Endothelial cell (in vitro differentiated cells): ENCODE results near the gene UBA1. TPM values are rescaled to one million over a fixed set of nuclear protein-coding genes. Genes with fewer than 3 reads are reported as not detected.

Experiments used
- DNase-seq: peaks from one replicate; pipeline ENCODE4 v3.0.0; 2021; ENCODE audit warnings: low spot score
- H3K27ac Mint-ChIP-seq: one replicate; pipeline ENCODE4 v1.8.0; 2021; ENCODE audit warnings: mixed read lengths, inconsistent platforms; ENCODE audit not compliant: unreplicated experiment
- H3K27me3 Mint-ChIP-seq: one replicate; pipeline ENCODE4 v1.8.0; 2021; ENCODE audit warnings: mild to moderate bottlenecking, moderate library complexity, mixed read lengths, inconsistent platforms; ENCODE audit not compliant: unreplicated experiment
- H3K36me3 Mint-ChIP-seq: one replicate; pipeline ENCODE4 v1.8.0; 2021; ENCODE audit warnings: mild to moderate bottlenecking, low read depth, mixed read lengths, inconsistent platforms; ENCODE audit not compliant: unreplicated experiment
- H3K4me1 Mint-ChIP-seq: one replicate; pipeline ENCODE4 v1.8.0; 2021; ENCODE audit warnings: mild to moderate bottlenecking, mixed read lengths, inconsistent platforms; ENCODE audit not compliant: unreplicated experiment
- H3K4me3 Mint-ChIP-seq: one replicate; pipeline ENCODE4 v1.8.0; 2021; ENCODE audit warnings: mild to moderate bottlenecking, mixed read lengths, inconsistent platforms; ENCODE audit not compliant: unreplicated experiment
- H3K9me3 Mint-ChIP-seq: one replicate; pipeline ENCODE4 v1.8.0; 2021; ENCODE audit warnings: mixed read lengths, inconsistent platforms; ENCODE audit not compliant: unreplicated experiment
- total RNA-seq: library from RNA; stranded (reverse); fragmentation: NEBNext Ultra II Directional; extraction: Animal tissue kit (Norgen Biotek cat#: 25700); gene quantifications from one replicate; pipeline ENCODE4 v1.2.1, GENCODE V29; 2021; ENCODE audit not compliant: unreplicated experiment
- TF ChIP-seq, protein P1 (sequence below): fragments of 200-600 bp; sonication (generic); IDR thresholded peaks from one replicate; pipeline ENCODE4 v1.5.0; 2021; ENCODE audit warnings: antibody characterized with exemption; ENCODE audit not compliant: unreplicated experiment

UBA1 gene
- total RNA-seq, 1 donor from 2014 or later: 246 TPM

DNA sequence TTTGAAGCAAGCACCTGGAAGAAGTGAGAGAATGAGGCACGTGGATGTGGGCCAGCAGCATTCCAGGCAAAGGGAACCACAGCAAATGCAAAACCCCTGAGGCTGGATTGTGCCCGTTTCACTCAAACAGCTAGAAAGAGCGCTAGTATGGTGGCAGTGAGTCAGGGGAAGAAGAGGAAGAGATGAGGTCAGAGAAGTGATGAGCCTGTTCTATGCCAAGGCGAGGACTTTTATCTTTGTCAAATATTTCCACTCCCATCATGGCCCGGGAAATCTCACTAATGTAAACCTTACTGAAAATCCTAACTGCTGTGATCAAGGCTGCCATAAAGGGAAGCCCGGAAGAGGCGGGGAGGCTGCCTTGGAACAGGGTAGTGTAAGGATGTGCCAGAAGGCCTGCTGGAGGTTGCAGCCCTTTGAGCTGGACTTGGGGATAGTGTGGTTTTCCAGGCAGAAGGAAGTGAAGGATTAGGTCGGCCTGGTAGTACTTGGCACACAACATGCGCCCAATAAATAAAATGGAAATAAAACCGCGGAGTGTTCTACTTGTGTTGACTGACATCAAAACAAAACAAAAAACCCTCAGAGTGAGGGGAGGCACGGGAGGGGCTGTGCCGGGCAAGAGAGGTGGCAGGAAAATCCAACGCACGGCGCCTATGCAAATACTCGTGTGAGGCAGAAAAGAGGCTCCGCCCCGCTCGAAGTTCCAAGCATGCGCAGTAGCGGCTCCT is 23.7 kb downstream of the UBA1 start:
- Mint-ChIP-seq H3K27ac (peak overlapping the region; percentile 87), H3K9me3 (no peaks in the 10 kb centered on the region), H3K27me3 (peaks cover 19% of the 10 kb centered on the region), H3K4me3 (peak overlapping the region; percentile 94), H3K4me1 (peaks cover 32% of the 10 kb centered on the region), H3K36me3 (peaks cover 26% of the 10 kb centered on the region)
- TF ChIP-seq, protein P1, sequence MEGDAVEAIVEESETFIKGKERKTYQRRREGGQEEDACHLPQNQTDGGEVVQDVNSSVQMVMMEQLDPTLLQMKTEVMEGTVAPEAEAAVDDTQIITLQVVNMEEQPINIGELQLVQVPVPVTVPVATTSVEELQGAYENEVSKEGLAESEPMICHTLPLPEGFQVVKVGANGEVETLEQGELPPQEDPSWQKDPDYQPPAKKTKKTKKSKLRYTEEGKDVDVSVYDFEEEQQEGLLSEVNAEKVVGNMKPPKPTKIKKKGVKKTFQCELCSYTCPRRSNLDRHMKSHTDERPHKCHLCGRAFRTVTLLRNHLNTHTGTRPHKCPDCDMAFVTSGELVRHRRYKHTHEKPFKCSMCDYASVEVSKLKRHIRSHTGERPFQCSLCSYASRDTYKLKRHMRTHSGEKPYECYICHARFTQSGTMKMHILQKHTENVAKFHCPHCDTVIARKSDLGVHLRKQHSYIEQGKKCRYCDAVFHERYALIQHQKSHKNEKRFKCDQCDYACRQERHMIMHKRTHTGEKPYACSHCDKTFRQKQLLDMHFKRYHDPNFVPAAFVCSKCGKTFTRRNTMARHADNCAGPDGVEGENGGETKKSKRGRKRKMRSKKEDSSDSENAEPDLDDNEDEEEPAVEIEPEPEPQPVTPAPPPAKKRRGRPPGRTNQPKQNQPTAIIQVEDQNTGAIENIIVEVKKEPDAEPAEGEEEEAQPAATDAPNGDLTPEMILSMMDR: no peak
- DNase-seq: peak; percentile 9

DNA sequence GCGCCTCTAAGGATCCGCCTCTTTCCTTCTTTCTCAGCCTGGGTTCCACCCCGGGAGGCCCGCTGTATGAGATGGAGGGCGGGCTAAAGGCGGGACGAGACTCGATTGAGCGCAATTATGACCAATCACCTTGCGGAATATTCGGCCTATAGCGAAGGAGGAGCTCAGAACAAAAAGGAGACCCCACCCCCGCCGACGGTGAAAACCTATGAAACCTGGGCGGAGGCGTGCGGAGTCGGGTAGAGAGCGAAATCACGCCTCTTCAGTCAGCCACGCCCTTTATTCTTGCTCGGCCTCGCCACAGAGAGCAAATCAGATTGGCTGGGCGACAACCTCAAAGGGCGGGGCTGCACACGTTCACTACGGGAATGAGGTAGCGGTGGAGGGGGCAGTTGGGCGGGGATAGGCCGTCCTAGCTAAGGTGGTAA is 24.2 kb downstream of the UBA1 start:
- peak overlapping the region; percentile 94 for H3K4me3 Mint-ChIP-seq
- TF ChIP-seq, protein P1: no peak
- peak; percentile 82 for DNase-seq
- H3K36me3 Mint-ChIP-seq: peaks cover 26% of the 10 kb centered on the region
- H3K27me3 Mint-ChIP-seq: peaks cover 19% of the 10 kb centered on the region
- H3K27ac Mint-ChIP-seq: peak overlapping the region; percentile 95
- H3K4me1 Mint-ChIP-seq: peaks cover 32% of the 10 kb centered on the region
- H3K9me3 Mint-ChIP-seq: no peaks in the 10 kb centered on the region

DNA sequence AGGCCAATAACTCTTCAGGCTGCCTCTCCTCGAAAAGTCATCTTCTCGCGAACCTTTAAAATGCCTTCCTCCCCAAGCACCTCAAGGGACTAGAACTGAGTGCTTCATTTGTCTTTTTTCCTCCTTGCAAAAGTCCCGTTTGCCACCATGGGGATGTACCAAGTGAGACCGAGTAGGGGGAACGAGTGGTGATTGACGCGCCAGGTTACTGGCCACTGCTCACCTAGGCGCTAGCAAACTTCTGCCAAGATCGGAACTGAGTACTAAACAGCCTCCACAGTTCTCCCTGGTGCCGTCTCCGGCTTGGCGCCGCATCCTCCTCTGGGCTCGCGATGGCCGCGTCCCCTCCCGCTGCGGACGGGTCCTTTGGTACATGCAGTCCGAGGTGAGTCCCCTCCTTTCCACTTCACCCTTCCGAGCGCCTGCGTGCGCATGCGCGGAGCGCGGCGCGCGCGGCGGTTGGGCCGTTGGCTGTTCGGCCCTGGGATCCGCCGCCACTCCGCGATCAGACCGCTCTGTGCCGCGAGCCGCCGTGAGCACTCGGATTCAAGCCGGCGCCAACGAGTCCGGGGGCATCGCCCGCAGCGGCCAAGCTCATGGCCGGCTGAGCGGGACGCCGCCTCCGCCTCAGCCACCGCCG is 24.8 kb downstream of the UBA1 start, which contains the start of gene CDK16:
TSS of gene CDK16 (plus strand) at position 402 of the 640 bp plus-strand sequence. CDS start 4,877 bp downstream, outside the sequence.
- H3K27ac Mint-ChIP-seq: peak within 1 kb of the TSS; percentile 95
- peaks cover 32% of the 10 kb centered on the region for H3K4me1 Mint-ChIP-seq

DNA sequence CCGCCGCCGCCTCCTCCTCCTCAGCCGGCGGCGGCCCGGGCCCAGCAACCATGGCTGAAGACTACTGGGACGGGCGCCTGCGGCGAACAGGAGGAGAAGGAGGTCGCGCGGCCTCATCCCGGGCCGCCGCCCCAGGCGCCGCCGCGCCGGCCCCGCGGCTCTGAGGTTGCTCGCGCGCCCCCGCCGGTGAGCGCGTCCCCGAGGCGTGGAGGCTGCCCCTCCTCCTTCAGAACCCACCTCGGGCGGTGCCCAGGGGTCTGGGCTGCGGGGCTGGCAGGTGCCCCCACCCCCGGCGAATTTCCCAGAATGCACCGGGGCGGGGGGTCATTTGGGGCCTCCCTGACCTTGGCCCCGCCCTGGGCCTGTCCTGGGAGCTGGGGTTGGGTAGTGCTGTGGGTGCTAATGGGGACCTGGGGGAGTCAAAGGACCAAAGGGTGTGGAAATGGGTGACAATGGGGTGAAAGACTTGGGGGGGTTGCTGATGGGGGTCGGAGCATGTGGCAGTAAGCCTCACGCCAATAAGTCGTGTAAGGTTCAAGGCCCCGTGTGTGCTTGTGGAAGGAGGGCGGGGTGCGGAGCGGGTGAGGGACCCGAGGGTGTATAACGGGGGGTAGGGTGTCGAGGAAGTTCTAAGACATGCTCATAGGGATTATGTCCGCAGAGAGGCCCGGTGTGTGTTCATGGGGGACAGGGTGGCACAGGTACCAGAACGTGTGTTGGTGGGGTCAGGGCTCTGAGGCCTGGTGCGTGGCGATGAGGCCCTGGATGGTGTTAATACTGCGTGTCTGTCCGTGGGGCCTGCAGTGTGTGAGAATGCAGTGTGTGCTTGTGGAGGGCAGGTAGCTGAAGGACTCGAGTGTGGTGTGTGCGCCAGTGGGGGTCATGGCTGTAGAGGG is 25.5 kb downstream of the UBA1 start:
- Mint-ChIP-seq H3K4me1 (peaks cover 29% of the 10 kb centered on the region), H3K27me3 (peaks cover 17% of the 10 kb centered on the region), H3K27ac (peak overlapping the region; percentile 83), H3K4me3 (peak overlapping the region; percentile 96), H3K36me3 (peaks cover 17% of the 10 kb centered on the region), H3K9me3 (no peaks in the 10 kb centered on the region)
- peak; percentile 31 for DNase-seq
- TF ChIP-seq, protein P1: no peak

More for the DNA sequence above, 24.8 kb downstream of the UBA1 start, which contains the start of gene CDK16:
- peak; percentile 63 for DNase-seq
- H3K9me3 Mint-ChIP-seq: no peaks in the 10 kb centered on the region
- TF ChIP-seq, protein P1: no peak
- peaks cover 19% of the 10 kb centered on the region for H3K27me3 Mint-ChIP-seq
- peaks cover 22% of the 10 kb centered on the region for H3K36me3 Mint-ChIP-seq
- peak within 1 kb of the TSS; percentile 96 for H3K4me3 Mint-ChIP-seq
